Stimulated activated CD8-positive, alpha-beta memory T cell treated with anti-CD3 and anti-CD28 coated beads, Interleukin-4, amount 100 ng/mL, for 48 hours (primary cell): ENCODE data around the gene EPS8L2.

Source experiments
- DNase-seq: peaks from one replicate; pipeline ENCODE4 v3.0.0-alpha.2; 2020

EPS8L2 gene

GRCh38 chr11:763073-763463 is 57.0 kb downstream of the EPS8L2 start:
- no peak for DNase-seq

- DNase-seq, result no peak
Measured at GRCh38 chr11:763549-764321, 57.7 kb downstream of the EPS8L2 start.

GRCh38 chr11:764322-765024 is 58.4 kb downstream of the EPS8L2 start:
- no peak for DNase-seq

GRCh38 chr11:765025-765801 is 59.2 kb downstream of the EPS8L2 start:
- peak; percentile 75 for DNase-seq

GRCh38 chr11:765802-766091 is 59.7 kb downstream of the EPS8L2 start:
- no peak for DNase-seq

DNA sequence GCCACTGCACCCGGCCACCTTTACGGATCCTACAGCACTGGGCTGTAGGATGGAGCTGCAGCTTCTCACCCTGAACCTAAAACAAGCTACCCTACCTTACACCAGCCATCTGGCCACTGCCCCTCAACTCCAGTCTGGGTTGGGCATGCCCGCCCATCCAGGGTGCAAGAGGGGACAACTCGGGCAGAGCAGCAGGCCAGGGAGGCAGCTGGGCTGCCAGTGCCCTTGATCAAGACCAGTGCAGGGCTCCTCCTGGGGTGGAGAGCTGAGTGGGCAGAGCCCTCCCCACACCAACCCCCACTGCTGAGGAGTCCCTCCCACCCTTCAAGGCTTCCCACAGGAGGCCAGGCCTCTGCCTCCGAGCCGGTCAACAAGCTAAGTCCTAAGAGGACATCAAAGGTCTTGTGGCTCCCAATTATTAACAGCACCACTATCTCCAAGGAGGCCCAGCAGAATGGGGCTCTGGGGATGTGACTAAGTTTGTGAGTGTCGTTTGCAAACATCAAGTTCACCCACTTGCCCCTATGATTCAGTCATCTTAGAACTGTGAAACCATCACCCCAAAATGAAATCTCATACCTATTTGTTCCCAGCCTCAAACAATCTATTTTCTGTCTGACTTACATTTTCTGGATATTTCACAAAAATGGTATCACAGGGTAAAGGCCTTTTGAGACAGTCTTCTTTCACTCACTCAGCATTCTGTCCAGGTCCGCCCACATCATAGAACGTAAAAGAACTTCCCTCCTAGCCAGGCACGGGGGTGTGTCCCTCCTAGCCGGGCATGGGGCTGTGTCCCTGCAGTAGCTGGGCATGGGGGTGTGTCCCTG is 60.3 kb downstream of the EPS8L2 start:
- DNase-seq, result no peak

DNA sequence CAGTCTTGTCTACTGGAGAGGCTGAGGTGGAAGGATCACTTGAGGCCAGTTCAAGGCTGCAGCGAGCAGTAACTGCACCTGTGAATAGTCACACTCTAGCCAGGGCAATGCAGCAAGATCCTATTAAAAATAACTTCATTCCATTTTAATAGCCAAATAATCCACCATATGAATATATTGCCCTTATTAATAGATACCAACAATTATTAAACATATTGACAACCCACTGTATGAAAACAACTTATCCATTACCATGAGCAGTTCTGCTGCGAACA is 60.8 kb downstream of the EPS8L2 start:
- no peak for DNase-seq

GRCh38 chr11:767238-767637 is 61.2 kb downstream of the EPS8L2 start:
- DNase-seq, result no peak

DNA sequence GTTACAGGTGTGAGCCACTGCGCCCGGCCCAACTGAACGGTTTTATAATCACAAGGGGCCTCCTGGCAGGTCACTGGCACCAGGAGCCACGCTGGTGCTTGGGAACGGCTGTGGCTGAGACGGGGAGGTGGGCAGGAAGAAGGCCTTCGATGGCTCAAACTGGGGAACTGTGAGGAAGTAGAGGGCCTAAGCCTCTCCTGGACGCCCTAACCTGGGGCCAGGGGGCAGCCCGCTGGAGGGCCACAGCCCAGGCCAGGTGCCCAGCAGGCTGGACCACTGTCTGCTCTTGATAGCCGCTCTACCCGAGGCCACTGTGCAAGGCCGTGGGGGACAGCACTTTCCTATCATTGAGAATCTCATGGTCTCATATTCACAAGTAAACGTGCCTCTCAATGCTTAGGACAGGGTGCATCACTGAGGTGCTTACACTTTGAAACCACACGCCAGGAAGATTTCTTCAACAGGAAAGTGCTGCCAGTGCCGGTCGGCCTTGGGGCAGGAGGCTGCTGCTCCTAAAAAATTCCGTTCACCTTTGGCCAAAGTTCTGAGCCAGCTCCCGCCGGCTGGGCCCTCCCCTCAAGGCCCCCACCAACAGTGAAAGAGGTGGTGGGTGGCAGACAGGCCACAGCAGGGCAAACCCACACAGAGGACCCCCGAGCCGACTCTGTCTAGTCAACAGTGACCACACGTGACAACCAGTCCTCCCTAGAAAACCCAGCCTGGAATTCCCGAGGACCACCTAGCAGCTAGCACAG is 64.0 kb downstream of the EPS8L2 start:
- no peak for DNase-seq

- DNase-seq, result no peak
Measured at GRCh38 chr11:770642-771616, 64.9 kb downstream of the EPS8L2 start.

- no peak for DNase-seq
Measured at GRCh38 chr11:771617-772204, 65.7 kb downstream of the EPS8L2 start.

DNA sequence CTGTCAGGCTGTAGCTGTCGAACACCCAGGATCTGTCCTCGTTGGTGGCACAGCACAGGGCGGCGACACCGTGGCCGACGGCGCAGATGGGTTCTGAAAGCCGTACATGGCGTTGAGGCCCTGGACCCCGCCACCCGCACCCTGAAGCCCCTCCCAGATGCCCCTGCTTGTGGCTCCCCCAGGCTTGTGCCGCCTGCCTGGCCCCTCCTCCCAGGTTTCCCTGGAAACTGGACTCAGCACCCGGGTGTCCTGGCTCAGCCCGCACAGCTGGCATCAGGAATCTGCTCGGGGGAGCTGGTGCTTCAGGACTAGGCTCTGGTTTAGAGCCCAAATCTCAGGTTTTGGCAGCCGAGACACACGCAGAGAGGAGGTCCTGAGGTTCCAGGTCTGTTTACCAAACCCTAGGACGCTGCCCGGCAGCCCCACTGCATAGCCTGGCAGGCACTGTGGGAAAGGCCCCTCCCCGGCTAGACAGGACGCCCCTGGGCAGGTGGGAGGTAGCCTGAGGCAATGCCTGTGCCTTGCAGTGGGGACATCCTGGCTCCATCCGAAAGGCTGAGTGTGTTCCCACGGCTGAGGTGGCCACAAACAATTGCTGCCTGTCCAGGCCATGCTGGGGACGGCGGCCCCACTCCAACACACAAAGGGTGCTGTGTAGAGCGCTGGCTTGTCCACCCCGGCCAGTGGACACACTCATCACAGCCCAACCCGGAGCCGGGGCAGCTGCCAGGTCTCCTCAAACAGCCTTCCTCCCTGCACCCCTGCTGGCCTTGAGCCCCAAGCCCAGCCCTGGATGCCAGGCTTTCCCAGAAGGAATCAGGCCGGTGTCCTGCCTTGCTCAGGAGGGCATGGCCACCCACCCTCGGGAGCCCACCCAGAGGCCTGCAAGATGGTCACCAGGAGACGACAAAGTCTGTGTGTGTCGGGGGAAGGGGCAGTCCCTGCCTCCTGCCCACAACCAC is 66.7 kb downstream of the EPS8L2 start:
- DNase-seq, result no peak

DNA sequence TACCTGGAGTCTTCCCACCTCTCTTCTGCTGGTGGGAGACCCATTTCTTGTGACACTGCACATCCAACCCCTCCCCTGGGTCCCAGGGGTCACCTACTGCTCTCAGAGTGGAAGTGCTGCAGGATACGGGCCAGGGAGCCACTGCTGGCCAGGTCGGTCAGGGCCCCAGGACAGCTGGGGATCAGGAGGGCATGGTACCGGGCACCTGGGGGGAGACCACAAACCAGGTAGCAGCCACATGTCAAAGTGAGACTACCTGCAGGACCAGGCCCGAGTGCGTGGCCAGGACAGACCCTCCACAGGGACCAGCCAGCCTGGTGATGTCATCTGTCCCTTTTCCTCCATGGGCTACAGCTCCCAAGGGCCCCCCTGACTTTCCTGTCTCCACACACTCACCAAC is 67.4 kb downstream of the EPS8L2 start:
- DNase-seq, result no peak

DNA sequence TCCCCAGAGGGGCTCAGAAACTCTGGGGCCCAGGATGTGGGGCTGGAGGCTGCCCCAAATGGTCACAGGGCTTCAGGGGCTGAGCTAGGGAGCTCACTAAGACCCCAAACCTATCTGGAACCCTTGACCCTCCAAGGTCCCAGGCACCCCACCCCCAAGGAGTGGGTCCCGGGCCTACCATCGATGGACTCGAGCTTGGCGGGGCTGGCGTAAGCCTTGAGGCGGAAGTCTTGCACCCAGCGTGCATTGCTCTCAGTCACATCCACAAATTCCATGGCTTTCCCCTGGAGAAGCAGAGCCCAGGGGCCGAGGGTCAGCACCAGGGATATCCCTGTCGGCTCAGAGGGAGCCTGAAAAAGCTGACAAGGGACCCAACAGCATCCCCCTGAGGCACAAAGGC is 67.8 kb downstream of the EPS8L2 start:
- DNase-seq, result no peak

DNA sequence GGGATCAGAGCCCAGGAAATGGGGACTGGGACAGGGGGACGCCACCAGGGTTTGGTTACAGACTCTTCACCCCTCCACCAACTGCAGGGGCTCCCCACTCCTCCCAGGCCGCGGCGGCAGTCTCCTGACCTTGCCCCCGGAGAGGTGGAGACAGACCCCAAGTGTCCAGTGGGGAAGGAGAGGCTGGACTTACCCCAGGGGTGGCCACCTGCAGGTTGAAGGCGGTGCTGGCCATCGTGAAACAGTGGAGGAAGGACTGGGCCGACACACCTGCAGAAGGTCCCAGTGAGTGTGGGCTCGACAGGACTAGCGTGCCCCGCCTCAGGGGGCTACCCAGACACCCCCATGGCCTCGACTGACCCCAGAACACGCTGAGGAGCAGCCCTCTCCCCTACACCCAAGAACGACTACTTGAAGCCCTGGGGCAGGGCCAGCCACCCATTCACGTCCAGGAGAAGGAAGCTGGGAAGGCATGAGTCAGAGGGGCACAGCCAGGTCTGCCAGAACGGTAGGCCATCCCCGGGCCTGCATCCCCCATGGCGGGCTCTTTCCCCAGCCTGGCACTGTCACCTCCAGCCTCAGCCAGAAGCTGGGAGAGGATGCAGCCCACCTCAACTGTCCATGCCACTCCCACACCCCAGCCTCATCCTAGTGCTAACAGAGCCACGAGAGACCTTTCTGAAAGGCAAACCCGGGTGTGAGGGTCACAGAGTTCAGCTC is 69.0 kb downstream of the EPS8L2 start:
- DNase-seq, result no peak

DNA sequence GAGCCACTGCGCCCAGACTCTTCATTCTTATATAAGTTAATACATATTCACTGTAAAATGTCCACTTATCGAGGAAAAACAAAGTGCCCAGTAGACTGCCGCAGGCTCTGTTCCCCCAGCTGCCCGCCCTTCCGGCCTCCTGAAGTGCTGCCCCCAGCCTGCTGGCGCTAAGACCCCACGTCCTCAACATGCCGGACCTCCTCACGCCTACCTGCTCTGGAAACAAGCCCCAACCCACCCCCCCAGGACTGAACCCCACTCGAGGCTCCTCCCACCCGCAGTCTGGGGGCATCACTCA is 70.2 kb downstream of the EPS8L2 start:
- DNase-seq, result no peak

- peak; percentile 56 for DNase-seq
Measured at GRCh38 chr11:776561-777287, 70.7 kb downstream of the EPS8L2 start.
